ENCODE results near the gene PTGES3.

DNA sequence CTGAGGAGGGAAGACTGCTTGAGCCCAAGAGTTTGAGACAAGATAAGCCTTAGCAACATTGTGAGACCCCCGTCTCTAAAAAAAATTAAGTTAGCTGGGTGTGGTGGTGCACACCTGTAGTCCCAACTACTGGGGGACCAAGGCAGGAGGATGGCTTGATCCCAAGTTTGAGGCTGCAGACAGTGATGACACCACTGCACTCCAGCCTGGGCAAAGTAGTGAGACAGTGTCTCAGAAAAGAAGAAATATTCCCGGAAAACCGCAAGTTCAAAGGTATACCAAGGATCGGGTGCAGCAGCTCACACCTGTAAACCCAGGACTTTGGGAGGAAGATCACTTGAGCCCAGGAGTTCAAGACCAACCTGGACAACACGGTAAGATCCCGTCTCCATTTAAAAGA, 5.8 kb downstream of the PTGES3 start:
- TF ChIP-seq EP300 (IDR thresholded peaks at IDR 0.05) (no peak), SMC3 (IDR thresholded peaks at IDR 0.05) (no peak), POLR2A (IDR thresholded peaks at IDR 0.05; ENCODE audit: low read length) (no peak), KDM1A (IDR thresholded peaks at IDR 0.05; ENCODE audit: low read depth) (no peak), POLR2AphosphoS2 (conservative IDR thresholded peaks at IDR 0.05; ENCODE audit: low read length) (no peak), MYC (IDR thresholded peaks at IDR 0.05; ENCODE audit: borderline replicate concordance, low read length) (no peak)
- TF ChIP-seq, protein P1, sequence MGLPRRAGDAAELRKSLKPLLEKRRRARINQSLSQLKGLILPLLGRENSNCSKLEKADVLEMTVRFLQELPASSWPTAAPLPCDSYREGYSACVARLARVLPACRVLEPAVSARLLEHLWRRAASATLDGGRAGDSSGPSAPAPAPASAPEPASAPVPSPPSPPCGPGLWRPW (IDR thresholded peaks at IDR 0.05): no peak
- TF ChIP-seq, protein P2, sequence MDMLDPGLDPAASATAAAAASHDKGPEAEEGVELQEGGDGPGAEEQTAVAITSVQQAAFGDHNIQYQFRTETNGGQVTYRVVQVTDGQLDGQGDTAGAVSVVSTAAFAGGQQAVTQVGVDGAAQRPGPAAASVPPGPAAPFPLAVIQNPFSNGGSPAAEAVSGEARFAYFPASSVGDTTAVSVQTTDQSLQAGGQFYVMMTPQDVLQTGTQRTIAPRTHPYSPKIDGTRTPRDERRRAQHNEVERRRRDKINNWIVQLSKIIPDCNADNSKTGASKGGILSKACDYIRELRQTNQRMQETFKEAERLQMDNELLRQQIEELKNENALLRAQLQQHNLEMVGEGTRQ (IDR thresholded peaks at IDR 0.05): no peak
- TF ChIP-seq, protein P3, sequence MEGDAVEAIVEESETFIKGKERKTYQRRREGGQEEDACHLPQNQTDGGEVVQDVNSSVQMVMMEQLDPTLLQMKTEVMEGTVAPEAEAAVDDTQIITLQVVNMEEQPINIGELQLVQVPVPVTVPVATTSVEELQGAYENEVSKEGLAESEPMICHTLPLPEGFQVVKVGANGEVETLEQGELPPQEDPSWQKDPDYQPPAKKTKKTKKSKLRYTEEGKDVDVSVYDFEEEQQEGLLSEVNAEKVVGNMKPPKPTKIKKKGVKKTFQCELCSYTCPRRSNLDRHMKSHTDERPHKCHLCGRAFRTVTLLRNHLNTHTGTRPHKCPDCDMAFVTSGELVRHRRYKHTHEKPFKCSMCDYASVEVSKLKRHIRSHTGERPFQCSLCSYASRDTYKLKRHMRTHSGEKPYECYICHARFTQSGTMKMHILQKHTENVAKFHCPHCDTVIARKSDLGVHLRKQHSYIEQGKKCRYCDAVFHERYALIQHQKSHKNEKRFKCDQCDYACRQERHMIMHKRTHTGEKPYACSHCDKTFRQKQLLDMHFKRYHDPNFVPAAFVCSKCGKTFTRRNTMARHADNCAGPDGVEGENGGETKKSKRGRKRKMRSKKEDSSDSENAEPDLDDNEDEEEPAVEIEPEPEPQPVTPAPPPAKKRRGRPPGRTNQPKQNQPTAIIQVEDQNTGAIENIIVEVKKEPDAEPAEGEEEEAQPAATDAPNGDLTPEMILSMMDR (IDR thresholded peaks at IDR 0.05): no peak

All from A549 (cell line).